Sciatic nerve (tissue), 2 donors: Measurements from ENCODE around the gene CCDC187. TPM values are rescaled to one million over a fixed set of nuclear protein-coding genes. Genes with fewer than 3 reads are reported as not detected.
A peak's percentile ranks its signal among the peaks of the same experiment; 100 is the strongest.

Source experiments
- ATAC-seq: fragments of 200-7000 bp; cut with Tn5 transposase; one replicate; pipeline ENCODE4 v1.9.1; 2020; ENCODE audit warnings: mild to moderate bottlenecking, moderate library complexity
- DNase-seq: peaks from one replicate; pipeline ENCODE4 v3.0.0-alpha.2; 2020; ENCODE audit warnings: low spot score
- intact Hi-C: fragments of 100-400 bp; cut with DNase I; formaldehyde crosslinking; loops from one replicate; pipeline ENCODE4 v1.14.2; 2022
- total RNA-seq: library from RNA; stranded (reverse); fragmentation: NEBNext Ultra II Directional; extraction: Animal tissue kit (Norgen Biotek cat#: 25700); gene quantifications from one replicate; pipeline ENCODE4 v1.2.1, GENCODE V29; 2021
- donor health status: DM: no; HTN: no; CAD: no.
- donor health status: DM: no; HTN: no; CAD: no.

The CCDC187 gene
- total RNA-seq, 1 donor from 2014 or later: 0.13 TPM

DNA sequence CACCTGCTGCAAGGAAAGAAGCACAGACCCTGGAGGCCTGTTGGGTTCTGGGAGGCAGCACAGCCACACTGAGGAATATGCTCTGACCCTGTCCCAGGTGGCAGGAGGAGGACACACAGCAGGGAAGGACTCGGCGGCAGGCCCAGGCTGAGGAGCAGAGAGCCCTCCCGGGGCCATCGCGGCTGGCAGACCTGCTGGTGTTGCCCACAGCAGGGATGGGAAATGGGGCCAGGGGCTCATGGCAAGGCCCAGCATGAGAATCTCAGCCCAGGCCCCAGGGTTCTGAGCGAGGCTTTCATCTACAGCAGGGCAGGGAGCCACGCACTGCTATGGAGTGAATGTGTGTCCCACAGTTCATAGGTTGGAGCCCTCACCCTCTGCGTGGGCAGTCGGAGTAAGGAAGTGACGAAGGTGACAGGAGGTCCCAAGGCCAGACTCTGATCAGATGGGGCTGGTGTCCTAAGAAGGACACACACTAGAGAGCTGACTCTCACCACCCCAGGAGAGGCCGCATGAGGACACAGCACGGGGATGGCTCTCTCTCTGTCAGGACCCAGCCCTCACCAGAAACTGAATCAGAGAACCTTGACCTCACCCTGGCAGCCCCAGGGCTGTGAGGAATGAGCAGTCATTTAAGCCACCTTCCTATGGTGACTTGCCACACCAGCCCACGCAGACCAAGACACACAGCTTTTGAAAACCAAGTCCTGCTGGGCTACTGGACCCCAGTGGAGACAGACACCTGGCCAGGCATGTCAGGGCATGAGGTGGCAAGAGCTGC, 13.2 kb upstream of the CCDC187 start:
- DNase-seq: no peak
- ATAC-seq: no peak
- intact Hi-C loops: no loop called here

DNA sequence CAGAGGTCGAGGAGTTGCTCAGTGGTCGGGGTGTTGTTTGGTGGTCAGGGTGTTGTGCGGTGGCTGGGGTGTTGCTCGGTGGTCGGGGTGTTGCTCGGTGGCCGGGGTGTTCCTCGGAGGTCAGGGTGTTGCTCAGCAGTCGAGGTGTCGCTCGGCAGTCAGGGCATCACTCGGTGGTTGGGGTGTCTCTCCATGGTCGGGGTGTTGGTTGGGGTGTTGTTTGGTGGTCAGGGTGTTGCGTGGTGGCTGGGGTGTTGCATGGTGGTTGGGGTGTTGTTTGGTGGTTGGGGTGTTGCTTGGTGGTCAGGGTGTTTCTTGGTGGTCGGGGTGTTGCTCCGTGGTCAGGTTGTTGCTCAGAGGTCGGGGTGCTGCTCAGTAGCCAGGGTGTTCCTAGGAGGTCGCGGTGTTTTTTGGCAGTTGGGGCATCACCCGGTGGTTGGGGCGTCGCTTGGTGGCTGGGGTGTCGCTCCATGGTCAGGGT, 12.4 kb upstream of the CCDC187 start:
- ATAC-seq (no peak), DNase-seq (no peak)
- intact Hi-C loops: no loop called here

DNA sequence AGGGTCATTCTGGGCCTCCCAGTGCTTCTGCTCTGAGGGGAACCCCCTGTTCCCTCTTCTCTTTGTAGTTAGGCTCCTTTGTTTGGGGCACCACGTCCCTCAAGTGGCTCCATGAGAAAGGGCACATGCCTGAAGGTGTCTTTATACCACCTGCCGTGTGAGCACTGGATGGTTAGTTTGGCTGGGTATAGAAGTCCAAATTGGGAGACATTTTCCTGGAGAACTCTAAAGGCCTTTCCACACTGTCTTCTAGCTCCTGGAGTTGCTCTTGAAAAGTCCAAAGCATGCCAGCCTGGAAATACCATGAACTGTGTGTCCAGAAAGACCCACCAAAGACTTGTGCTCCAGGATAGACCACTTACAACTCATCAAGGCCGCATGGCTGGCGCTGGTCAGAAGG, 11.1 kb upstream of the CCDC187 start:
- ATAC-seq (no peak), DNase-seq (no peak)
- intact Hi-C loops: loop anchor here (2.0 kb wide), 1 partner anchor 52 kb away; no protein-coding TSS in a partner anchor

DNA sequence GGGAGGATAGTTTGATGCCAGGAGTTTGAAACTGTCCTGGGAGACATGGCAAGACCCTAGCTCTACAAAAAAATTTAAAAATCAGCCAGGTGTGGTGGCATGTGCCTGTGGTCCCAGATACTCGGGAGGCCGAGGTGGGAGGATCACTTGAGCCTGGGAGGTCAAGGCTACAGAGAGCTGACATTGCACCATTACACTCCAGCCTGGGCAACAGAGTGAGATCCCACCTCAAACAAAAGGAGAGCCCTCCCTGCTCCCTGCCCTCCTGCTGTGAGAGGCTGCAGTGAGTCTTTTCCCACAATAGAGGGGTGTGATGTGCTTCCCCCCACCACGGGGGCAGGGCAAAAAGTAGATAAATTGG, 10.1 kb upstream of the CCDC187 start:
- ATAC-seq (no peak), DNase-seq (no peak)
- intact Hi-C loops: loop anchor here (2.0 kb wide), 1 partner anchor 53 kb away; no protein-coding TSS in a partner anchor

DNA sequence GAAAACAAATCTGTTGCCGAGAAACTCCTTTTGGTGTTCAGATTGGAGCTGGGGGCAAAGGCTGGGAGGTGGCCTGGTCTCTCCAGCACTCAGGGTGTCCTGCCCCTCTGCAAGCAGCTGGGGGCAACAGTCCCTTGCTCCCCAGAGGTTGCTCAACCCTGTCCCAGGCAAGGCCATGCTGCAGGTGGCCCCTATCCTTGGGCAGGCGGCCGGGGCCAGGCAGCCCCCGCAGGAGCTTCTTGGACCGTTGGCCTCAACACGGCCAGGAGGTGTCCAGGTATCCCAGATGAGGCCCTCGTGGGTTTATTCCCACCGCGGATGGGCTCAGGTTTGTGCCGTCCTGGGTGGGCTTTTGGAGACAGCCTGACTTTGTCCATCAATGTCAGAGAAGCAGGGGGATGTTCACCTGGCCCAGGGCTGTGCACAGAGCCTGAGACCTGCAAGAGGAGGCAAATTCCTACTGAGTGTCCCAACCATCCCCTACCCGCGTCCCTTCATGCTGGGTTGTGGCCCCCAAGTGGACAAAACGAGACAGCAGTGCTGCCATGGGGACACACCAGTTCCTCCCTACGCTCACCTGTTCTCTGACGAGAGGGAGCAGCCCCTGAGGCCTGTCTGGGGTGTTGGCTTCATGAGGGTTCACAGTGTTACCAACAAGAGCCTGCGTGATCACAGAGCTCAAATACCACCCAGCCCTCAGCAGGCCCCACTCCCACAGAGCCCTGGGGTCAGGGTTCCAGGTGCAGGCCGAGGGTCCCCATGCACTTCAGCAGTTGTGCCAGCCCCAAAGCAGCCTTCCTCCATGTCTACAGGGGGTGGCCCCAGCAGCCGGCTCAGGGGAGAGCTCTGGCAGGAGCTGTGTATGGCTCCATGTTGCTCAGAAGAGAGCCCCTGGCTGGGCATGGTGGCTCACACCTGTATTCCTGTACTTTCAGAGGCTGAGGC, 9.5 kb upstream of the CCDC187 start:
- ATAC-seq (no peak), DNase-seq (no peak)
- intact Hi-C loops: loop anchor here (2.0 kb wide), 1 partner anchor 53 kb away; no protein-coding TSS in a partner anchor

DNA sequence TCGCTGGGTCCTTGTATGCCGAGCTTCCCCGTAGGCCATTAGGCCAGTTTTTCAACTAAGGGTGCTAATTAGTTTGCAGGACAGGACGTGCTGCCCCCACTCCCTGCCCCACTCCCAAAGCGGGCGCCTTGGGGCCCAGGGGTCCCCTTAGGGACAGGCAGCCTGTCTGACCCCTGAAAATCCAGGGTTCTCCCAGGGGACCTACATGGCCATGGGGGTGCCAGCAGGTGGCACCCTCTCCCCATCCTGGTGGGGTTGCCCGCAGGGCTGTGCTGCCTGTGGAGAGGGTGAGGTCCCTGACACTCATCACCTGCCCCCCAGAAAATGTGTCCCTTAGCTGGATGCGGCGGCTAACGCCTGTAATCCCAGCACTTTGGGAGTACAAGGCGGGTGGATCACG, 8.5 kb upstream of the CCDC187 start:
- DNase-seq (no peak), ATAC-seq (peak; percentile 85)
- intact Hi-C loops: no loop called here

DNA sequence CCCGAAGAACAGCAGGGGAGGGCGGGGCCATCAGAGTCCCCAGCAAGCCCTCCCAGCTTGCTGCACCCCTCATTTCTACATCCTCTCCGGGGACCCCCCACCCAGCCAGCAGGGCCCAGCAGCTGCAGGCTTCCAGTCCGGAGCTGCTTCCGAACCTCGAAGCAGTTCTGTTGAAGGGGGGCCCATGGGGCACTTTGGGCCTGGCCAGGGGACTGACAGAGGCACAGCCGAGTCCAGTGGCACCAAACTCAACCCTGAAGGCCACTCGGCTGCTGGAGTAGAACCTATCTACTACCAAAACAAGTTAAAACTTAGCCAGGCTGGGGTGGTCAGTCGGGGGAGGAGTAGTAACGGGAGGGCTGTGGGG, 8.1 kb upstream of the CCDC187 start:
- intact Hi-C loops: no loop called here
- ATAC-seq (no peak), DNase-seq (no peak)

DNA sequence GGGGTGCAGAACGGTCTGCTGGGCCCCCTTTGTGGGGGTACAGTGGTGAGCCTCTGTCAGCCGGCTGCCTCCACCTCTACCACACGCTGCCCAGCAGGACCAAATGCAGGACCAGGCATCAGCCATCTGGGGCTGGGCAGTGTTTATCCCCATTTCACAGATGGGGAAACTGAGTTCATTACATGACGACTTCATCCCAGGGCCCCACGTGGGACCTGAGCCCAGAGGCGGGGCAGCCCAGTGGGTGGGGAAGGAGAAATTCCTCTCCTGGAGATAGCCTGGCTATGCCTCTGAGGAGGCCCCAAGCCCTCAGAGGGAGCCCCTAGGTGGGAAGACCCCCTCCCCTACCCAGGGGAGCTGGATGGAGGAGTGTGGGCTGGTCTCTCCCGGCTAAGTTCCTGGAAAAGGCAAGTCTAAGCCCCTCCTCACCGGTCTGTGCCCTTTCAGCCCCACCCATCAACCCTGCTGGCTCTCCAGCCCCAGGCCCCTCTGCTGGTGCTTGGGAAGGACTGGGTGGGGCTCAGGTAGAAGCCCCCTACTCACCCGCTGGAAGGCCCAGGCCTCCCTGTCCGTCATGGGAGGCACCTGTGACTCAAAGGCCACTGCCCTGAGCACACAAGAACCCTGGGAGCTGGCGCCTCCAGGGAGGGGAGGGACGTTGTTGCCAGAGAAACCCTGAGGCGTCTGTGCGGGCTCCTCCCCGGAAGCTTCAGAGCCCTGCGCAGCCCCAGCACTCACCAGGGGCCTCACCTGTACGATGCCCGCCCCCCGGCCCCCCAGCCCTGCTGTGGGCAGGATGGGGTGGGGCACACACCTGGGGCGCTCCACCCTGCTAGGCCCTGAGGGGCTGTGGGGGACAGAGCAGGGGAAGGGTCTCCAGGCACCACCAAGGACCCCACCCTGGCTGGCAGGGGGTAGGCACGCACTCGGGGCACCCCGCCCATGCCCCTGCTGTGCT, 7.4 kb upstream of the CCDC187 start:
- DNase-seq: no peak
- ATAC-seq: no peak
- intact Hi-C loops: no loop called here

DNA sequence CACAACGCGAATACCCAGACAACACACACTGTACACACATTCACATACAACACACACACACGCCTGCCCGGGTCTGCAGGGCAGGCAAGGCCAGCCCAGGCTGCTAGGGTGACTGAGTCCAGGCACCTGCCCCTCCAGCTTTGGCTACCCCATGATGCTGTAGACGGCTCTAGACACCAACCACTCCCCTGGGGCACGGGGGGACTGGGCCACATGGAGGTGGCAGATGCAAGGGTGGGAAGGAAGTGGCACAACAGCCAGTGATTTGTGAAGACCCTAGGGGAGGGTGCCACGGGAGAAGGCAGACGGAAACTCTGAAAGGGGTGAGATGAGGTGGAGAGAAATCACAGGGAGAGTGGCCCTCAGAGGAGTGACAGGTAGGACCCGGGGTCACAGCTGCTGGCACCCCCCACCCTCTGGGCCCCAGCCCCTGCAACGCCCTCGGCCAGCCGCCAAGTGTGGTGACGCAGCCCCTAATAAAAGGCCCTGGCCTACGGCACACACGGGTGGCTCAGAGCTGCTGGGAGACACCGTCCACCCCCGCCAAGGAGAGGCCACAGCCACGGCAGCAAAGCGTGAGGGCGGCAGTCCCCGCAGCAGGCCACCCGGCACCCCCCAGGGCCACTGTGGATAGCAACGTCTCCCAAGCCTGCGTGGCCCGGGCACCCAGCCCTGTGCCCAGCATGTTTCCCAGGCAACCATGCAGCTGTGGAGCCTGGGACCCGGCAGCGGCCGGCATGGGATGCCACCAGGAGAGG, 6.6 kb upstream of the CCDC187 start:
- intact Hi-C loops: no loop called here
- DNase-seq: no peak
- no peak for ATAC-seq

DNA sequence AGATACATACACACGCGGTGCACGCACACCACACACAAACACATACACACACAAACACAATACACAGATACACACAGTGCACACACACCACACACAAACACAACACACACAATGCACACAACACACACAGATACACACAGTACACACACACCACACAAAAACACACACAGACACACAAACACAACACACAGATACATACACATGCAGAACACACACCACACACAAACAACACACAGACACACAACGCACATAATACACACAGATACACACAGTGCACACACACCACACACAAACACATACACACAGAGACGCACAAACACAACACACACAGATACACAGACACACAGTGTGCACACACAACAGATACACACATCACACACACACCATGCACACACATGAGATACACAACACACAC, 5.9 kb upstream of the CCDC187 start:
- no peak for DNase-seq
- intact Hi-C loops: no loop called here
- ATAC-seq: no peak

DNA sequence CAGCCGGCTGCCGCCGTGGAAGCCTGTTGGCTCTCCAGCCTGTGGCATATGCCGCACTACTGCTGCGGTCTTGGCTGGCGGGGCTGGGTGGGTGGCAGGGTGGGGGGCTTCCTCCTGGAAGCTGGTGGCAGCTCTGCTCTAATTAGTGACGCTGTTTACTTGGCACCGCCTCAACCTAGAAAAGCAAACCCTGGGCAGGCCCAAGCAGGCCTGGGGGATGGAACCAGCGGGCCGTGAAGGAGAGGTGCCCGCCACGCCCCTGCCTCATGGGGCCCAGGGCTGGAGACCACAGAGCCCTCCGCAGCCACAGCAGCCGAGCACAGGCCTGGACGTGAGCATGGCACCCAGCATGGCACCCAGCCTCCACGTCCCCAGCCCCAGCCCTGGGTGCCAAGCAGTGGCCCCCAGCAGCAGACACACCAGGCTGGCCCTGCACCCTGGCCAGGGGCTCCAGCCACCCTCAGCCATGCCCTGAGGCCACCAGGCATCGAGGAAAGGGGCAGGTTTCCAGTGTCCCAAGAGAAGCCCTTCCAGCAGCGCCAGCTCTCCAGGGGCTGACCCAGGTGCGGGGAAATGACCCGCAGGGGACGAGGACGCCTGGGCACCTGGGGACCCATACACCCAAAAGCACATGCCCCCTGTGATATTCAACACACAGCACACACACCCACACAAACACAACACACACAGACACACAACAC, 5.4 kb upstream of the CCDC187 start:
- DNase-seq (no peak), ATAC-seq (no peak)
- intact Hi-C loops: no loop called here

DNA sequence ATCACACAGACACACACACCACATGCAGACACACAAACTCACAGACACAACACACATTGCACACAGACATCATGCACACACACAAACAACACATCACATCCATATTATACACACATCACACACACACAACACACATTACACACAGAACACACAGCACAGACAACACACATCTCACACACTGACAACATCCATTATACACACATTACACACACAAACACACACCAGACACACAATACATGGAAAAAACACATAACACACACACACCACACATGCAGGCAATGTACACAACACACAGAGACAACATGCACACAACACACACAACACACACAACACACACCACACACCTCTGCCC, 4.8 kb upstream of the CCDC187 start:
- intact Hi-C loops: no loop called here
- no peak for DNase-seq
- ATAC-seq: no peak

DNA sequence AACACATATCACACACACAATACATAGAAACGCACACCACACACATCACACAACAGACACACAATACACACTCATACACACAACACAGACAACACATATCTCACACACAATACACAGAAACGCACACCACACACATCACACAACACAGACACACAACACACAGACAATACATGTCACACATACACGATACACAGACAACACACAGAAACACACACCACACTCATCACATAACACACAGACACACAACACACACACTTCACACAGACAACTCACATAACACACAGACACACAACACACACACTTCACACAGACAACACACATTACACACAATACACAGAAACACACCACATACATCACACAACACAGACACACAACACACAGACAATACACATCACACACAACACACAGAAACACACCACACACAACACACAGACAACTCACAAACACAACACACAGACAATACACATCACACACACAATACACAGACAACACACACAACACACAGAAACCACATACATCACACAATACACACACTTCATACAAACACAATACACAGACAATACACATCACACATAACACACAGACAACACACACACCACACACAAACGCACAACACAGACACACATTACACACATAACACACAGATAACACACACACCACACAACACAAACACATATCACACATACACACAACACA, 4.3 kb upstream of the CCDC187 start:
- DNase-seq (no peak), ATAC-seq (no peak)
- intact Hi-C loops: no loop called here

DNA sequence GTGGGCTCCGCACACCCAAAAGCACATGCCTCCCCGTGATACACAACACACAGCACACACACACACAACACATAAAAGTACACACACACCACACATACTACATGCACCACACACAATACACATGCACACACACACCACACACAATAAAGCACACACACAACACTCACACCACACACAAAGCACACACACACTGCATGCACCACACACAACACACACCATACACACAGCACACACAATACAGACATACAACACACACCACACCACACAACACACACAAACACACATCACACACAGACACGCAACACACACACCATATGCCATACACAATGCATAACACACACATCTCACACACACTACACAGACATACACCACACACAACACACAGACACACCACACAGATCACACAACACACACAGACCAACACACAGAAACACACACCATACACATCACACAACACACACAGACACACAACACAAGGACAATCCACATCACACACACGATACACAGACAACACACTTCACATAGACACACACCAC, 3.4 kb upstream of the CCDC187 start:
- ATAC-seq: no peak
- DNase-seq: no peak
- intact Hi-C loops: no loop called here

DNA sequence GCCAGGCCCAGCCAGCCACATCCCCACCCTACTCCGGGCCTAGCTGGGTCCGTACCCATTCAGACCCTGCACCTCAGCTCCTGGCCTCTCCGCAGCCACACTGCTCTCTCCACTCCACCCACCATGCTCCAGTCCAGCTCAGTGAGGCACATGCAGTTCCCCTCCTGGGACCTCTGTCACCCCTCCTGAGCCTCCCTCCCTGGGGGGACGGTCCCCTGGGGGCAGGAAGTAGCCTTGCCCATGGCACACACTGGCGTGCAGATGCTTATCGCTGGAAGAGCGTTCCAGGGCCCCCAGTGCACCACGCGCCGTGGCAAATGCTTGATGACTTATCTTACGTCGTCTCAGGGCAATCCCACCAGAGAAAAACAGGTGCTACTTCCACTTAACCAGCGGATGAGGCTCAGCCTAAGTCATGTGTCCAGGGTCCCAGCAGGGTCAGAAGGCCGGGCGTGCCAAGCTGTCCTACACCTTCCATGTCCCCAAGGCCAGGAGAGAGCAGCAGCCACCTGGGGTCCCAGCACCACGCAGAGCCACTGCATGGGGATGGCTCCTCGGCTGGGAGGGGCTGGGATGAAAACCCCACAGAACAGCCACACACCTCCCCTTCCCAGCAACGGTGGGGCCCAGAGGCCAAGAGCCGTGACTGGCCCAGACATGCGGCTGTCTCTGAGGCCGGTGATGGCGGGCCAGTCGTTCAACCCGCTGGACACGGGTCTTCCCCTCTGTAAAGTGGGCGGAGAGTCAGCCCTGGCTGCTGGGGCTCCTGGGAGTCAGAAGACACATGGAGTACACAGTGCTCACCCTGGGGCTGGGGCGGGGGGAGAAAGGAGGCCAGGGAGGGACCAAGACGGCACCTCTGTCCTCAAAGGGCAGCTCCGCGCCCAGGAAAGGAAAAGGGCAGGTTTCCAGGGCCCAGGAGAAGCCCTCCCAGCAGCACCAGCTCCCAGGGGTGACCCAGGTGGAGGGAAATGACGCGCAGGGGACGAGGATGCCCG, 2.6 kb upstream of the CCDC187 start:
- DNase-seq (no peak), ATAC-seq (no peak)
- intact Hi-C loops: no loop called here

DNA sequence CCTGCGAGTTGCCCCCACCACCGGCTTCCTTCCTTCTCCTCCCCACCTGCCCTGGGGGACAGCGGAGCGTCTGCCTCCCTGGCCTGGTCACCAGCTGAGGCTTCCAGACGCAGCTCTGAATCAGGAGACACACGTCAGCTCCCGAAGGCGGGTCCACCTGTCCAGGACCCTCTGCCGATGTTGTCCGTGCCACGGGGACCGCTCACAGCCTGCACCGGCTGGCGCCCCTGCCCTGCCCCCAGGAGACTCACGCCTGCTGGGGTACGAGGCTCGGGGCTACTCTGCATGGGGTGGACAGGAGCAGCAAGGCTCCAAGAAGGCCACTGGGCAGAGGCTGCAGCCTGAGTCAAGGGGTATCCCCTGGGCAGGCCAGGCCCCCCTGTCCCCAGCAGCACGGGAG, 1.9 kb upstream of the CCDC187 start:
- intact Hi-C loops: no loop called here
- no peak for DNase-seq
- no peak for ATAC-seq
